DMS114 treated with DMSO at 0.1 percent for 48 hours (cell line): ENCODE measurements around the gene C19orf25.
"Not testable (repeated sequence)": the region's sequence is repeated elsewhere in the genome, so short reads cannot be mapped to it uniquely, and the experiment has no call there.

ENCODE experiments used
- DNase-seq: peaks from one replicate; lab custom pipeline; 2025; ENCODE audit not compliant: unreplicated experiment; lab: John Stamatoyannopoulos, UW

The C19orf25 gene

DNA sequence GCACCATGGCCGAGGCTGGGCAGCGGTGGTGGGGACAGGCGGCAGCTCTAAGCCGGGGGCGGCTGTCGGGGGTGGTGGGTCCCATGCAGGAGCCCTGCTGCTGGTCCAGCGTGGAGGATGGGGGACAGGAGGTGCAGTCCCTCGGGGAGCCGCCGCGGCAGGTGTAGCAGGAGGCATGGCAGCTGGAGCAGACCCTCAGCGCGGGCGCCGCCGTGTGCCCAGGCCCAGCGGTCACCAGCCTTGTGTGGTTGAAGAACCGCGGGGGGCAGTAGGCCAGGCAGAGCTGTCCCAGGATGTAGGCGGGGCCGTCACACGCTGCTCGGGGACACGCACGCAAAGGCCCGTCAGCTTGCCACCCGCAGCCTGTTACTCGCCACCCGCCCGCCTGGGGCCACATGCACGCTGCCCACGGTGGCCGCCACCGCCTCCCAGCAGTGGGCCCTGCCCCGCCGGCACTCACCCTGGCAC is 2.9 kb upstream of the C19orf25 start:
- DNase-seq: no peak

DNA sequence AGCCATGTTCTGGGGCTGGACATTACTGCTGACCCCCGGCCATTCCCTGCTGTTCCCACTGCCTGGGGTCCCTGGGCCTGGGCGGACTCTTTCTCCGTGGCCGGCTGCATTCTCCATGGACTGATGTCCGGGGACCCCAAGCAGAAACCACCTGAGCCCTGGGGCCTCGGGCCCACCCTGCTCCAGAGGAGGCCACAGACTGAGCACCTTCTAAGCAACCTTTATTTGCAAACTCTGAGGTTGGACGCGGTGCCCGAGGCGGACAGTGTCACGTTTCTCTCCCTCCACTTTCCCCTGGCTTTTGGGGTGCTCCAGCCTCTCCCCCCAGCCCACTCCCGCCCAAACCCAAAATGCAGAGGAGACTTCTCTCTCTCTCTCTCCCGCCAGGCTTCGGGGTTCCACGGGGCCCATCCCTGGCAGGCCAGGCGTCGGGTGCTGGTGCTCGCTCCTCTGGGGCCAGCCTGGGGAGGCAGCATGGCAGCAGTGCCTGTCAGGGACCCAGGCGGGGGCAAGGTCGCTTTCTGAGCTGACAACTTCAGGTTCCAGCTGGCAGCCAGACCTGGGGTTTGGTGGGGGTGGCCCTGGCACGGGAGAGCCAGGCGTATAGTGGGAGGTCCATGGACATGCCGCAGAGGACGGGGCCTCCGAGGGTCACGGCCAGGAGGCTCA is 2.3 kb upstream of the C19orf25 start:
- no peak for DNase-seq

DNA sequence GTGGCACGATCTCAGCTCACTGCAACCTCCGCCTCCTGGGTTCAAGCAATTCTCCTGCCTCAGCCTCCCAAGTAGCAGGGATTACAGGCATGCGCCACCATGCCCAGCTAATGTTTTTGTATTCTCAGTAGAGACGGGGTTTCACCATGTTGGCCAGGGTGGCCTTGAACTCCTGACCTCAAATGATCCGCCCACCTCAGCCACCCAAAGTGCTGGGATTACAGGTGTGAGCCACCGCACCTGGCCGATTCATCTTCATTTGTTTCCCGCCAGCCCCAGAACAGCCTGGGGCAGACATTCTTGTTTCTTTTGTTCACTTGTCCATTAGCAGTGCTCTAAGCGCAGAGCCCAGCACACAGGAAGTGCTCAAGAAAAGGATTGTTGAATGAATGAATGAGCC is 2.0 kb downstream of the C19orf25 start:
- not testable (repeated sequence) for DNase-seq

DNA sequence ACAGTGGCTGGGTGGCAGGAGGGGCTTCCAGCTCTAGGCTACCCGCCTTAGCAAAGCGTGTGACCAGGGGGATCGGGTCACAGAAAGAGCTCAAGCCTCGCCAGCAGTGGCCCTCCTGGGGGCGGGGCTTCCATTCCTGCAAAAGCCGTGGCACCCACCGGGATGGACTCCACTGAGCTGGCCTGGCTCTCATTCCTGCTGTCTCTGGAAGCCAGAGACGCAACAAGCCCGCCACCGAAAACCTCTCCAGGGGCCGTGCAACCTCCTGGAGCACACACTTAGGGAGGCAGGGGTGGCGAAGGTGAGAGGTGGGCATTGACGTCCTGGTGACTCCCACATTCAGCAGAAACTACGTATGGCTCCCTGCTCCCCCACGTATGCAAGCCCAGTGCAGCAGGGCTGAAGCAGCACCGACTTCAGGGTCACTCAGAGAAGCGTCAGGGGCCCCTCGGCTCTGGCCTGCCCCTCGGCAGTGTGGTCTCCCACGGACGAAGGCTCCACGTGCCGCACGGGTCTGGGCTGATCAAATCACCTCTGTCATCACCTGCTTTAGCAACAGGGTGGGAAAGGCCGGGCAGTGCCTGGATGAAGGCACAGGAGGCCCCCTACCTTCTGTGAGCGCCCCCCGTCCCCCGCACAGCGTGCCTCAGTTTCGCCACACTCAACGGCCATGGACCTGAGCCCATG is 3.1 kb downstream of the C19orf25 start:
- DNase-seq: no peak

DNA sequence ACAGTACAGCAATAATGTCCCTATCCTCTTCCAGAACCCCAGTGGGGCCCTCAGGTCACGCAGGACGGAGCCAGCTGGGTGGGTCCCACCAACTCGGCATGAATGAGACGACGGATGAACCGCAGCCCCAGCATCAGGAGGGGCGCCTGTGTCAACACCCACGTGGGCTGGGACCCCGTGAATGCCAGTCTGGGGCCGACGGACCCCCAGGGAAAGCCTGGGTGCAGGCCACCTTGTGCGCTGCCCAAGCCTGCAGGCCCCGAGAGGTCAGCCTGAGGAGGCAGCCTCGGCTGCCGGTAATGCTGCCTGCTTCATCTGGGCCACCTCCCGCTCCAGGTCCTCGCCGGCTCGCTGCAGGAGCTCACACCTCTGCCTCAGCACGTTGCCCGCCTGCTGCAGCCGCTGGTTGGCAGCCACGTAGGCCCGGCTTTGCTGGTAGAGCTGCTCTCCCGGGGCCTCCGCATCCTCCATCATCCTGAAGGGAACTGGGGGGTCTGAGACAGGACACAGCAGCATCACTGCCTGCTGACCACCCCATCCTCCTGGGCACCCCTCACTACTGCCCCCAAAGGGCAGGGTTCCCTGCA is 4.2 kb downstream of the C19orf25 start:
- no peak for DNase-seq

DNA sequence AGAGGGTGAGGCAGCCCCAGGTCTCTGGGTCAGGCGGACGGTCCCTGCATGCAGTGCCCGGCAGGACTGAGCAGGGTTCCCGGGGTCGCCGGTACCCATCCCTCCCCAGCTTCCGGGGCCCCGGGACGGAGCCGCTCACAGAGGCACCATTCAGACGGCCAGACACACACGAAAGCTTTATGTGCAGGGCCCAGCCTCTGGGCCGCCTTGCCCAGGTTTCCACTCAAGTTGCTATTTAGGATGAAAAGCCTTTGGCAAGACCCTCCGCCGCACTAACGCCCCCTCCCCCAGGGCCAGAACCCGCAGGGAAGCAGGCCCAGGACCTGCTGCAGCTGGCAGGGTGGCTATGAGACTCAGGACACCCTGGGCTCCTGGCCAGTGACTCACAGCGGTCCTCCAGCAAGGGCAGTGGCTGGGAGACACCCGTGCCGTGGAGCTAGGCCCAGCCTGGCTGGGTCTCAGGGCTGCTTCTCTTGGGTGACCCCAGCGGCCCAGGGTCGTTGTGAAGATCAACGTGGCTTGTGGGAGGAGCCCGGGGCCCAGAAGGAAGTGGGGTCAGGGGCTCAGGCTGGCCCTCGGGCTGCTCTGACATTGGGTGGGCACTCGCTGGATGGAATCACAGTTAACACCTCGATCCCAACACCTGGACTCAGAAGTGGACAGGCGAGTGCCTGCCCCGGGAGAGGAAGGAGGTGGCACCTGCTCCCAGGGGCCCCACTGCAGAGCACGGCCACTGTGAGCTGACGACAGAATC is 4.8 kb downstream of the C19orf25 start:
- no peak for DNase-seq

DNA sequence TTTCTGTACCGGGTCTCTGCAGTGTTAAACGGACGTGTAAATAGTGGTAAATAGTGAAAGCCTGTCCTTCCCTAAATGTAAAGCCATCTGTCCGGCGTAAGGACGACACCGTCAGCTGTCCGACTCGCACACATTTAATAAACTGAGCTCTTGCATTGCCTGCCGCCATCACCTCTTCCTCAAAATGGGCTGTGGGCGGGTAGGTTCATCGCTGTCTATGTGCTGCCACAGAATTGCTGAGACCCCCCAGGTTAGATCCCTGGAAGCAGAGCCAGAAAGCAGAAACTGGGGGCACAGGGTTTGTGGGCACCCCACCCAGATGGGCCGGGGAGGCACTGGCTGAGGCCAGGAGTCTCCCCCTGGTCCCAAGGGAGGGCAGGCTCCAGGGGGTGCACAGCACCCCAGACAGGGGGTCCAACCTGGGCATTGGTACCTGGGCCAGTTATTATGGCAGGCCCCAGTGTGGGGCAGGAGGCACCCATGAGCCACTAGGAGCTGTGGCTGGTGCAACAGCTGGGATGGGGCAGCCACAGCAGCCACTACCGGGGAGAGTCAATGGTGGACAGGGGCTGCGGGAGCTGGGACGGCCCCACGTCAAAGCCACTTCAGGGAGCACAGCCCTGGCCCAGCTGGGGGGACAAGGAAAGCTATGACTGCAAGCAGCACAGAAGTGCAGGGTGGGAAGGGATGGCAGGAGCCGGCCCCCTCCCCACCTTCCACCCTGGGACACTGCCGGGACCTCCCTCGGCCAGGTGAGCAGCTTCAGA is 5.7 kb downstream of the C19orf25 start:
- no peak for DNase-seq

DNA sequence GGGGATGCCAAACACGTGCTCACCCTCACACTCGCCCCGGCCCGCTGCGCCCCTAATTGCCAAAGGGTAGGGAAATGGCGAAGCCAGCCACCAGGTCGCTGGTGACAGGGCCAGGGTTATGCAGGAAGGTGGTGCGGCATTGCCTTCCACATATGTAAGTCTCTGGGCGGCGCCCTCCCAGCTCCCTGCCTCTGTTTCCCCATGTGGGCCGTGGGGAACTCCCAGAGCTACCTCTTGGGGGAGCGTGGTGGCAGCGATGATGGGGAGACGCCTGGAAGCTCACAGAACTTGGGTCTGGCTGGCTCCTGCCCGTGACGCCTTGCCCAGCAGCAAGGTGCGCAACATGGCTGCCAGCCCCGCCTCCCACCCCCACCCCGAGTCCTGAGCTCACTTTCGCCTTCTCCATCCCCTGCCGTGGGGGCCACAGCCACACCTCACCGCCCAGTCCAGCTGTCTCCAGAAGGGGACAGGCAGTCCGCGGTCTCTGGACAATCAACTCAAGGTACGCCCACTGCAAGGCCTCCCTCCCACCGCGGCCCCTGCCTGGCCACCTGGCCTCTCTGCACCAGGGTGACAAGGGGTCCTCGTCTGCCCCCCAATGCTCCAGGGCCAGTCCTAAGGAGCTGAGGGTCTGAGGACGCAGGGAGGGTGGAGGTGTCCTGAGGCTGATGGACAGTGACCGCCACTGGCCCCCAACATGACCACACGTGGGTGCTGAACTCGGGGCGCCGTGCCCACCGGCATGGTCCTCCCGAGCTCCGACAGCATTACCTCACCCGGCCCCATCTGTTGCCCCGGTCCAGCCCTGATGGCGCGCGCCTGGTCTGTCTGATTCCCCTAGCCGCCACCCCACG is 6.6 kb downstream of the C19orf25 start:
- no peak for DNase-seq

DNA sequence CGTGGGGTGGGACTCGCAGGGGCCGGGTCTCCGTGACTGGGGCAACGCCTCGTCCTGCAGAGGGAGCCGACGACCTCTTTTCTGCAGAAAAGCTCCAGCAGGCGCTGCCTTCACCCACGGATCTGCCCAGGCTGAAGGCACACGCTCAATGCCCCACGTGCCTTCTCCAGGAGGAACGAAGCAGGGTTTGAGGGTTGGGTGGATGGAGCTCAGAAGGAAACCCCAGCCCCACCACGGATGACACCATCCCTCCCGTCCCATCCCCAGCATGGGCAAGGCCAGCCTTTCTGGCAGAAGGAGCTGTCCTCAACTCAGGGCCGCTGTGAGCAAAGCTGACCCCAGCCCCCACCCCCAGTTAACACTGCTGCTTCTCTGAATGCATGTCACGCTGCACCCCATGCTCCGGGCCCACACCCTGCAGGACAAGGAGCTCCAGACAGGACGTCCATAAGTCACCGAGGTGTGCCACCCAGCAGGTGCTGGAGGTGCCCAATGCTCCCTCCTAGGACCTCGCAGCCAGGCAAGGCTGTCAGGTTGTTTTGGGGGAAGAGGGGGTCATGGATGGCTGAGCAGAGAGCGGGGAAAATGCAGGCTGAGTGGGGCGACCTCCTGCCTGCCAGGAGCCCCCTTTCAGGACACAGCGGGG is 7.4 kb downstream of the C19orf25 start:
- DNase-seq: no peak

DNA sequence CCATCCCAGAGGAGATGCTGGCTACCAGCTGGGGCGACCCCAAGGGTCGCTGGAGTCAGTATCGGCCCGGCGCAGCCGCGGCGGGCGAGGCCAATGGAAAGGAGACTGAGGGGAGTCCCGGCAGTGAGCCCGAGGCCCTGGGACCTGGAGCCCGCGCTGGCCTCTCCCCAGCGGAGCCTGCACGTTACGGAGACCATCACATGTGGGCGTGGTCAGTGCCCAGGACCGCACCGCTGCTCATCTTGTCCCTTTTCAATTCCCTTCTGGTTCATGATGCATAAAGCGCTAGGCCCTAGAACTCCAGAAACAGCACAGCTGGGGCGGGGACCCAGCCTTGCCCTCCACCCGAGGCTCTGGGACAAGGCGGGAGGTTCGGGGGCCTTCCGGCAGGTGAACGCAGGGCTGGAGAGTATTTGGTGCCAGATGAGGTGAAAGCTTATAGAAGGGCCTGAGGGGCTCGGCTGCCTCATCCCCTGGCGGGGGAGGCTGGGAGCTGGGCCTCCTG is 8.0 kb downstream of the C19orf25 start:
- DNase-seq: no peak

DNA sequence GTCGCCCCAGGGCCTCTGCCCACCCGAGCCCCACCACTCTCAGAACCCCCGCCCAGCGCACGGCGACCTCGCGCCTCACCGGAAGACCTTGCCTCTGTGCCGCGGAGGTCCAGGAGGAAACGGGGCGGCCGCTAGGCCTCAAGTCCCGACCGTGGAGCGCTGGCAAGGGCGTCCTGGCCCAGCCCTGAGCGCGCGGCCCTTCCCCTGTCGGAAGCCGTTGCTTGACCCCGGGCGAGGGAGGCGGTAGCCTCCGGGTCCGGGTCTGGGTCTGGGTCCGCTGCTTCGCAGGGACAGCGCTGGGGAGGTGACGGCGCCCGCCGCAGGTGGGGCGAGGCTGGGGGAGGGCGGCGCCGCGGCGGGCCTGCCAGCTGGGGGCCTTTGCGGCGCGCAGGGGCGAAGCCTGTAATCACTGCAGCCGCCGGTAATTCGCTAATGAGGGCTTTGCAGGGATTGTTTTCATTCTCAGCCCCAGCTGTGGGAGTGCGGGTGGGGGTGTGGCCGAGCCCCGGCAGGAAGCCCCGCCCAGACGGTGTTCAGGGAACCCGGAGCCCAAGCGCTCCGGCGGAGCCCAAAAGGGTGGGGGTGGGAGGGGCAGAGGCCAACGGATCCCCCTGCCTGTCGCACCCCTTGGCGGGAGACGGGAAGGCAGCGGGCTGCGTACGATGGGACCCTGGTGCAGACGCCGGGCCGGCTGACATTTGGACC is 8.6 kb downstream of the C19orf25 start:
- DNase-seq: no peak

DNA sequence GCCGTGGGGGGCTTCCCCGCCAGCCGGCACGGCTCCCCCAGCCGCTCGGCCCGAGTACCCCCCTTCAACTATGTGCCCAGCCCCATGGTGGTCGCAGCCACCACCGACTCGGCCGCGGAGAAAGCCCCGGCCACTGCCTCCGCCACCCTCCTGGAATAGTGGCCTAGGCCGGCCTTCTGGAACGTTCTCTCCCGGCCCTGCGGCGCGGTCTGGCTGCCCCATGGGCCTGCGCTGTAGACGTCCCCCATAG is 9.0 kb downstream of the C19orf25 start:
- DNase-seq: no peak

DNA sequence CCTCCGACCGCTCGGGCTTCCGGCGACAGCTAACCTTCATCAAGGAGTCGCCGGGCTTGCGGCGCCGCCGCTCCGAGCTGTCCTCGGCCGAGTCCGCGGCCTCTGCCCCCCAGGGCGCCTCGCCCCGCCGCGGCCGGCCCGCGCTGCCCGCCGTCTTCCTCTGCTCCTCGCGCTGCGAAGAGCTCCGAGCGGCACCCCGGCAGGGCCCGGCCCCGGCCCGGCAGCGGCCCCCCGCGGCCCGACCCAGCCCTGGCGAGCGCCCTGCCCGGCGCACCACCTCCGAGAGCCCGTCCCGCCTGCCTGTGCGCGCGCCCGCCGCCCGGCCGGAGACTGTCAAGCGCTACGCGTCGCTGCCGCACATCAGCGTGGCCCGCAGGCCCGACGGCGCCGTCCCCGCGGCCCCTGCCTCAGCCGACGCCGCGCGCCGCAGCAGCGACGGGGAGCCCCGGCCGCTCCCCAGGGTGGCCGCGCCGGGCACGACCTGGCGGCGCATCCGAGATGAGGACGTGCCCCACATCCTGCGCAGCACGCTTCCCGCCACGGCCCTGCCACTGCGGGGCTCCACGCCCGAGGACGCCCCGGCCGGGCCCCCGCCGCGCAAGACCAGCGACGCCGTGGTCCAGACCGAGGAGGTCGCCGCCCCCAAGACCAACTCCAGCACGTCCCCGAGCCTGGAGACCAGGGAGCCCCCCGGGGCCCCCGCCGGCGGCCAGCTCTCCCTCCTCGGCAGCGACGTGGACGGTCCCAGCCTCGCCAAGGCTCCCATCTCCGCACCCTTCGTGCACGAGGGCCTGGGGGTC is 9.6 kb downstream of the C19orf25 start:
- DNase-seq: no peak

DNA sequence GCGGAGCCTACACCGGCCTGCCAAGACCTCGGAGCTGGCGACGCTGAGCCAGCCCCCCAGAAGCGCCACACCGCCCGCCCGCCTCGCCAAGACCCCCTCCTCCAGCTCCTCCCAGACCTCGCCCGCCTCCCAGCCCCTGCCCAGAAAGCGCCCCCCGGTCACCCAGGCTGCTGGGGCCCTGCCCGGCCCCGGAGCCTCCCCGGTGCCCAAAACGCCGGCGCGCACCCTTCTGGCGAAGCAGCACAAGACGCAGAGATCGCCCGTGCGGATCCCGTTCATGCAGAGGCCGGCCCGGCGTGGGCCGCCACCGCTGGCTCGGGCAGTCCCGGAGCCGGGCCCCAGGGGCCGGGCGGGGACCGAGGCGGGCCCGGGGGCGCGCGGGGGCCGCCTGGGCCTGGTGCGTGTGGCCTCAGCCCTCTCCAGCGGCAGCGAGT is 10.2 kb downstream of the C19orf25 start:
- DNase-seq: no peak

DNA sequence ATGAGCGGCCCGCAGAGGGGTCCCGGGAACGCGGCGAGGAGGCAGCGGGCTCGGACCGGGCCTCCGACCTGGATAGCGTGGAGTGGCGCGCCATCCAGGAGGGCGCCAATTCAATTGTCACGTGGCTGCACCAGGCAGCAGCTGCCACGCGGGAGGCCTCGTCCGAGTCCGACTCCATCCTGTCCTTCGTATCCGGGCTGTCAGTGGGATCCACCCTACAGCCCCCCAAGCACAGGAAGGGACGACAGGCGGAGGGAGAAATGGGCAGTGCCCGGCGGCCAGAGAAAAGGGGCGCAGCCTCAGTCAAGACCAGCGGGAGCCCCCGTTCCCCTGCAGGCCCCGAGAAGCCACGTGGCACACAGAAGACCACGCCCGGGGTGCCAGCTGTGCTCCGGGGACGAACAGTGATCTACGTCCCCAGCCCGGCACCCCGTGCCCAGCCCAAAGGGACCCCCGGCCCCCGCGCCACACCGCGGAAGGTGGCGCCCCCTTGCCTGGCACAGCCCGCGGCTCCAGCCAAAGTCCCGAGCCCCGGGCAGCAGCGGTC is 10.7 kb downstream of the C19orf25 start:
- DNase-seq: no peak

DNA sequence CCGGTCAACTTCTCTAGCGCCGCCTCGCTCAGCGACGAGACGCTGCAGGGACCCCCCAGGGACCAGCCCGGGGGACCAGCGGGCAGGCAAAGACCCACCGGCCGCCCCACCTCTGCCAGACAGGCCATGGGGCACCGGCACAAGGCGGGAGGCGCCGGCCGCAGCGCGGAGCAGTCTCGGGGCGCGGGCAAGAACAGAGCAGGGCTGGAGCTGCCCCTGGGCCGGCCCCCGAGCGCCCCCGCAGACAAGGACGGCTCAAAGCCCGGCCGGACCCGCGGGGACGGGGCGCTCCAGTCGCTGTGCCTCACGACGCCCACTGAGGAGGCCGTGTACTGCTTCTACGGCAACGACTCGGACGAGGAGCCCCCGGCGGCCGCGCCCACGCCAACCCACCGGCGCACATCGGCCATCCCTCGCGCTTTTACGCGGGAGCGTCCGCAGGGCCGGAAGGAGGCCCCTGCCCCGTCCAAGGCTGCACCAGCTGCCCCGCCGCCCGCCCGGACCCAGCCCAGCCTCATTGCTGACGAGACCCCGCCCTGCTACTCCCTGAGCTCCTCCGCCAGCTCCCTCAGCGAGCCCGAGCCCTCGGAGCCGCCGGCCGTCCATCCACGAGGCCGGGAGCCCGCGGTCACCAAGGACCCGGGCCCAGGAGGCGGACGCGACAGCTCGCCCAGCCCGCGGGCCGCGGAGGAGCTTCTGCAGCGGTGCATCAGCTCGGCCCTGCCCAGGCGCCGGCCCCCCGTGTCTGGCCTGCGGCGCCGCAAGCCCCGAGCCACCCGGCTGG is 11.3 kb downstream of the C19orf25 start:
- no peak for DNase-seq

DNA sequence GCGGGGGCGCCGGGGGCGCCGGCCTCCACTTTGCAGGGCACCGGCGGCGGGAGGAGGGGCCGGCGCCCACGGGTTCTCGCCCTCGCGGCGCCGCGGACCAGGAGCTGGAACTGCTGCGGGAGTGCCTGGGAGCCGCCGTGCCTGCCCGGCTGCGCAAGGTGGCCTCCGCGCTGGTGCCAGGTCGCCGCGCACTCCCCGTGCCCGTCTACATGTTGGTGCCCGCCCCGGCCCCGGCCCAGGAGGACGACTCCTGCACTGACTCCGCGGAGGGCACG is 11.9 kb downstream of the C19orf25 start:
- DNase-seq: no peak
